CD4-positive, alpha-beta T cell (primary cell): ENCODE data around the gene PHIP. TPM values are rescaled to one million over a fixed set of nuclear protein-coding genes. Genes with fewer than 3 reads are reported as not detected.

ENCODE experiments used
- ATAC-seq: fragments of 200-7000 bp; cut with Tn5 transposase; one replicate; pipeline ENCODE4 v1.10.0; 2022; ENCODE audit warnings: mild to moderate bottlenecking; ENCODE audit not compliant: poor library complexity
- CTCF ChIA-PET: fragments of 350-600 bp; sonication (Branson Sonifier 250); formaldehyde crosslinking; loops from one replicate; lab custom pipeline; 2021; ENCODE audit warnings: antibody characterized with exemption, inconsistent platforms; lab: Charles Lee
- POLR2A ChIA-PET: fragments of 350-600 bp; sonication (Branson Sonifier 250); formaldehyde crosslinking; loops from one replicate; lab custom pipeline; 2021; ENCODE audit warnings: antibody characterized with exemption, inconsistent platforms; lab: Charles Lee
- DNase-seq, 14 experiments: peaks; one replicate each; pipeline ENCODE4 v3.0.0-alpha.2; 2013 to 2020; ENCODE audit warnings: mixed read lengths in 2 of 14
- H3K27ac ChIP-seq, 2 donors: one replicate each; pipeline versions ENCODE4 v1.5.1 to v1.7.0; 2013; ENCODE audit warnings: low read length in 2 of 2, low read depth in 1 of 2, mild to moderate bottlenecking in 1 of 2
- H3K27me3 ChIP-seq, 2 experiments: 1 replicate in 1 of 2; 2 replicates in 1 of 2; pipeline versions ENCODE4 v1.6.1 to v1.7.0; 2013; ENCODE audit warnings: low read length in 2 of 2, control low read depth in 1 of 2, mild to moderate bottlenecking in 1 of 2, moderate library complexity in 1 of 2; ENCODE audit not compliant: insufficient read depth in 2 of 2, control insufficient read depth in 1 of 2
- H3K36me3 ChIP-seq: one replicate; pipeline ENCODE4 v1.6.1; 2013; ENCODE audit warnings: low read length, control low read depth; ENCODE audit not compliant: insufficient read depth
- H3K4me1 ChIP-seq: one replicate; pipeline ENCODE4 v1.6.1; 2013; ENCODE audit warnings: low read length, control low read depth; ENCODE audit not compliant: insufficient read depth
- H3K4me3 ChIP-seq: one replicate; pipeline ENCODE4 v1.5.1; 2013; ENCODE audit warnings: mild to moderate bottlenecking, low read length, moderate library complexity
- H3K9me3 ChIP-seq, 2 experiments: 1 replicate in 1 of 2; 2 replicates in 1 of 2; pipeline versions ENCODE4 v1.6.1 to v1.7.0; 2013; ENCODE audit warnings: low read length in 2 of 2, mild to moderate bottlenecking in 2 of 2, control low read depth in 1 of 2, moderate library complexity in 1 of 2; ENCODE audit not compliant: control insufficient read depth in 1 of 2, insufficient read depth in 1 of 2
- H3K27ac Mint-ChIP-seq: one replicate; pipeline ENCODE4 v1.8.0; 2020; ENCODE audit warnings: mixed read lengths
- H3K27me3 Mint-ChIP-seq: one replicate; pipeline ENCODE4 v1.8.0; 2021; ENCODE audit warnings: mixed read lengths
- H3K36me3 Mint-ChIP-seq: one replicate; pipeline ENCODE4 v1.8.0; 2021; ENCODE audit warnings: low read depth, mixed read lengths
- H3K4me1 Mint-ChIP-seq: one replicate; pipeline ENCODE4 v1.8.0; 2021; ENCODE audit warnings: low read depth, mixed read lengths
- H3K4me3 Mint-ChIP-seq: one replicate; pipeline ENCODE4 v1.8.0; 2020; ENCODE audit warnings: mild to moderate bottlenecking, mixed read lengths
- H3K9me3 Mint-ChIP-seq: one replicate; pipeline ENCODE4 v1.8.0; 2020; ENCODE audit warnings: mixed read lengths
- CTCF ChIP-seq: fragments of 200-600 bp; IDR thresholded peaks from one replicate; pipeline ENCODE4 v1.8.0; 2022; ENCODE audit warnings: antibody characterized with exemption, mild to moderate bottlenecking
- intact Hi-C, 2 experiments: fragments of 100-400 bp; cut with DNase I in 1 of 2; cut with micrococcal nuclease in 1 of 2; formaldehyde crosslinking; loops; one replicate each; pipeline versions ENCODE4 v1.15.1 to v1.9.0; 2023 to 2025; cut with DNase I, micrococcal nuclease
- total RNA-seq, 174 experiments: library from RNA in 2 of 174; stranded (reverse) in 2 of 174; gene quantifications; one replicate each; pipeline ENCODE4 v1.2.3 and lab custom pipeline; 2021 to 2026

Gene PHIP
- total RNA-seq, 2 experiments from 2014 or later = 35.7 to 36.9 TPM

GRCh38 chr6:78984225-78984950 is 93.7 kb downstream of the PHIP start:
- Histone ChIP-seq H3K4me1 (no peaks in the 10 kb centered on the region), H3K27ac (no peak overlapping the region), H3K4me3 (no peak overlapping the region), H3K36me3 (peaks cover 94% of the 10 kb centered on the region), H3K27me3 (no peaks in the 10 kb centered on the region), H3K9me3 (no peaks in the 10 kb centered on the region)
- H3K27me3 Mint-ChIP-seq = no peaks in the 10 kb centered on the region
- H3K4me3 Mint-ChIP-seq = no peak overlapping the region
- H3K27ac Mint-ChIP-seq = peak overlapping the region; percentile 2
- H3K4me1 Mint-ChIP-seq = no peaks in the 10 kb centered on the region
- peaks cover 95% of the 10 kb centered on the region for H3K36me3 Mint-ChIP-seq
- no peak for TF ChIP-seq CTCF
- POLR2A ChIA-PET = no interaction called here
- no peak for ATAC-seq
- DNase-seq = no peak
- CTCF ChIA-PET = no interaction called here
- intact Hi-C loops = no loop called here
- H3K9me3 Mint-ChIP-seq = no peaks in the 10 kb centered on the region

GRCh38 chr6:78967191-78967590 is 110.9 kb downstream of the PHIP start:
- H3K27me3 ChIP-seq = no peaks in the 10 kb centered on the region
- no peak overlapping the region for H3K27ac Mint-ChIP-seq
- TF ChIP-seq CTCF = no peak
- peaks cover 83% of the 10 kb centered on the region for H3K36me3 Mint-ChIP-seq
- no peaks in the 10 kb centered on the region for H3K4me1 ChIP-seq
- intact Hi-C loops = no loop called here
- DNase-seq = no peak
- CTCF ChIA-PET = no interaction called here
- H3K9me3 Mint-ChIP-seq = no peaks in the 10 kb centered on the region
- H3K4me1 Mint-ChIP-seq = no peaks in the 10 kb centered on the region
- ATAC-seq = no peak
- no peak overlapping the region for H3K27ac ChIP-seq
- H3K4me3 ChIP-seq = no peak overlapping the region
- H3K36me3 ChIP-seq = peaks cover 82% of the 10 kb centered on the region
- H3K9me3 ChIP-seq = no peaks in the 10 kb centered on the region
- H3K4me3 Mint-ChIP-seq = no peak overlapping the region
- no peaks in the 10 kb centered on the region for H3K27me3 Mint-ChIP-seq
- POLR2A ChIA-PET = no interaction called here

GRCh38 chr6:78966542-78966941 is 111.5 kb downstream of the PHIP start:
- Histone ChIP-seq H3K4me3 (no peak overlapping the region), H3K4me1 (no peaks in the 10 kb centered on the region), H3K36me3 (peaks cover 87% of the 10 kb centered on the region), H3K27me3 (no peaks in the 10 kb centered on the region), H3K27ac (no peak overlapping the region), H3K9me3 (no peaks in the 10 kb centered on the region)
- ChIA-PET CTCF (no interaction called here), POLR2A (no interaction called here)
- Mint-ChIP-seq H3K9me3 (no peaks in the 10 kb centered on the region), H3K4me1 (no peaks in the 10 kb centered on the region), H3K27me3 (no peaks in the 10 kb centered on the region), H3K27ac (no peak overlapping the region), H3K36me3 (peaks cover 88% of the 10 kb centered on the region), H3K4me3 (no peak overlapping the region)
- ATAC-seq = no peak
- no peak for DNase-seq
- TF ChIP-seq CTCF = no peak
- intact Hi-C loops = no loop called here
